H1 (cell line): ENCODE results near the gene LYPD4. TPM values are rescaled to one million over a fixed set of nuclear protein-coding genes. Genes with fewer than 3 reads are reported as not detected.

Source experiments
- CTCF ChIA-PET: fragments of 300-600 bp; sonication (Branson Sonifier 250); formaldehyde crosslinking; loops from one replicate; lab custom pipeline; 2021; ENCODE audit not compliant: partially characterized antibody; lab: Charles Lee
- POLR2A ChIA-PET: fragments of 300-600 bp; sonication (Branson Sonifier 250); formaldehyde crosslinking; loops from one replicate; lab custom pipeline; 2021; ENCODE audit warnings: inconsistent platforms; ENCODE audit not compliant: partially characterized antibody; lab: Charles Lee
- DNase-seq, 2 experiments: peaks; one replicate each; pipeline versions ENCODE4 v3.0.0 to v3.0.0-alpha.2; 2010 to 2022; ENCODE audit warnings: low spot score in 2 of 2, low read depth in 1 of 2, mixed read lengths in 1 of 2
- FAIRE-seq: peaks from 2 replicates; lab custom pipeline; 2011; peaks lifted over from hg19 to GRCh38; lab: Jason Lieb, UNC
- H2AFZ ChIP-seq: 2 replicates; pipeline ENCODE4 v1.8.1; 2012; ENCODE audit warnings: low read length, inconsistent platforms
- H2AK5ac ChIP-seq: 2 replicates; pipeline ENCODE4 v1.6.1; 2013; ENCODE audit warnings: low read depth, low read length
- H2BK120ac ChIP-seq: replicated peaks from 2 replicates; pipeline ENCODE3; 2013; ENCODE audit warnings: low read depth, low read length, inconsistent platforms
- H2BK12ac ChIP-seq: 2 replicates; pipeline ENCODE4 v1.6.1; 2013; ENCODE audit warnings: low read depth, low read length
- H2BK15ac ChIP-seq: 2 replicates; pipeline ENCODE4 v1.6.1; 2013; ENCODE audit warnings: low read length
- H2BK20ac ChIP-seq: 2 replicates; pipeline ENCODE4 v1.6.1; 2013; ENCODE audit warnings: low read length
- H2BK5ac ChIP-seq: 2 replicates; pipeline ENCODE4 v1.6.1; 2013; ENCODE audit warnings: low read depth, low read length
- H3K14ac ChIP-seq: 2 replicates; pipeline ENCODE4 v1.6.1; 2013; ENCODE audit warnings: inconsistent platforms; ENCODE audit not compliant: insufficient read length
- H3K18ac ChIP-seq: 2 replicates; pipeline ENCODE4 v1.6.1; 2013; ENCODE audit warnings: low read length; ENCODE audit errors: extremely low read depth
- H3K23ac ChIP-seq: 2 replicates; pipeline ENCODE4 v1.6.1; 2013; ENCODE audit warnings: inconsistent platforms; ENCODE audit not compliant: insufficient read length
- H3K23me2 ChIP-seq: 2 replicates; pipeline ENCODE4 v1.6.1; 2013; ENCODE audit warnings: low read depth, low read length
- H3K27ac ChIP-seq: 2 replicates; pipeline ENCODE4 v1.6.1; 2011; ENCODE audit warnings: low read depth, low read length, inconsistent platforms
- H3K27me3 ChIP-seq, 4 experiments: replicated peaks in 1 of 4; 1 replicate in 1 of 4; 2 replicates in 3 of 4; pipeline versions ENCODE4 v1.6.1 to v1.8.1; 2011 to 2013; ENCODE audit warnings: low read length in 3 of 4, mild to moderate bottlenecking in 3 of 4, inconsistent platforms in 2 of 4, mixed read lengths in 2 of 4, moderate library complexity in 1 of 4; ENCODE audit not compliant: control insufficient read depth in 3 of 4, insufficient read depth in 3 of 4; ENCODE audit errors: extremely low read depth in 1 of 4
- H3K36me3 ChIP-seq, 4 experiments: 2 replicates each; pipeline versions ENCODE4 v1.6.1 to v1.8.1; 2011 to 2013; ENCODE audit warnings: mild to moderate bottlenecking in 4 of 4, low read length in 3 of 4, moderate library complexity in 2 of 4, control low read depth in 1 of 4, inconsistent platforms in 1 of 4; ENCODE audit not compliant: insufficient read depth in 4 of 4, control insufficient read depth in 2 of 4
- H3K4ac ChIP-seq: replicated peaks from 2 replicates; pipeline ENCODE3; 2013; ENCODE audit warnings: low read length, low read depth, mixed read lengths, inconsistent platforms; ENCODE audit not compliant: insufficient read length
- H3K4me1 ChIP-seq, 4 experiments: replicated peaks in 1 of 4; 1 replicate in 1 of 4; 2 replicates in 3 of 4; pipeline versions ENCODE4 v1.6.1 to v1.8.1; 2011 to 2013; ENCODE audit warnings: low read length in 3 of 4, inconsistent platforms in 2 of 4, mixed read lengths in 1 of 4; ENCODE audit not compliant: insufficient read depth in 4 of 4, control insufficient read depth in 3 of 4
- H3K4me2 ChIP-seq, 2 experiments: 2 replicates each; pipeline versions ENCODE4 v1.6.1 to v1.8.1; 2011 to 2013; ENCODE audit warnings: low read depth in 2 of 2, low read length in 2 of 2, control low read depth in 1 of 2, inconsistent platforms in 1 of 2, mild to moderate bottlenecking in 1 of 2; ENCODE audit not compliant: insufficient read depth in 1 of 2
- H3K4me3 ChIP-seq, 4 experiments: fragments of 200-600, 300-600 bp in 1 of 4; sonication (generic), shearing (Covaris generic), sonication (Bioruptor Twin) in 1 of 4; 2 replicates each; pipeline versions ENCODE4 v1.5.1 to v1.8.1; 2011 to 2016; ENCODE audit warnings: low read length in 4 of 4, low read depth in 3 of 4, control low read depth in 2 of 4, inconsistent platforms in 2 of 4, mild to moderate bottlenecking in 2 of 4, mixed read lengths in 1 of 4, moderate library complexity in 1 of 4; ENCODE audit not compliant: insufficient read depth in 2 of 4; ENCODE audit errors: extremely low read depth in 1 of 4
- H3K56ac ChIP-seq: replicated peaks from 2 replicates; pipeline ENCODE3; 2013; ENCODE audit warnings: low read depth, mild to moderate bottlenecking, mixed read lengths, low read length, inconsistent platforms; ENCODE audit not compliant: insufficient read length
- H3K79me1 ChIP-seq: 2 replicates; pipeline ENCODE4 v1.6.1; 2013; ENCODE audit warnings: low read depth, low read length, control low read depth
- H3K79me2 ChIP-seq, 2 experiments: 2 replicates each; pipeline versions ENCODE4 v1.6.1 to v1.8.1; 2012 to 2013; ENCODE audit warnings: low read length in 2 of 2, mild to moderate bottlenecking in 2 of 2, inconsistent platforms in 1 of 2; ENCODE audit not compliant: insufficient read depth in 2 of 2, control insufficient read depth in 1 of 2
- H3K9ac ChIP-seq, 4 experiments: replicated peaks in 1 of 4; 1 replicate in 1 of 4; 2 replicates in 3 of 4; pipeline versions ENCODE4 v1.6.1 to v1.8.1; 2011 to 2013; ENCODE audit warnings: low read depth in 3 of 4, low read length in 3 of 4, control low read depth in 2 of 4, mild to moderate bottlenecking in 2 of 4, moderate library complexity in 2 of 4, inconsistent platforms in 1 of 4; ENCODE audit errors: extremely low read depth in 1 of 4
- H3K9me3 ChIP-seq, 2 experiments: 2 replicates each; pipeline versions ENCODE4 v1.6.1 to v1.8.1; 2012 to 2013; ENCODE audit warnings: mild to moderate bottlenecking in 2 of 2, moderate library complexity in 2 of 2, control low read depth in 1 of 2, inconsistent platforms in 1 of 2, low read depth in 1 of 2, low read length in 1 of 2, mixed read lengths in 1 of 2; ENCODE audit not compliant: insufficient read depth in 2 of 2
- H4K20me1 ChIP-seq, 2 experiments: replicated peaks in 1 of 2; 2 replicates each; pipeline versions ENCODE3 to v1.8.1; 2011 to 2013; ENCODE audit warnings: inconsistent platforms in 2 of 2, low read length in 2 of 2, mild to moderate bottlenecking in 1 of 2; ENCODE audit not compliant: insufficient read depth in 2 of 2, control insufficient read depth in 1 of 2
- H4K5ac ChIP-seq: 2 replicates; pipeline ENCODE4 v1.6.1; 2013; ENCODE audit warnings: low read length, low read depth, mixed read lengths, inconsistent platforms; ENCODE audit not compliant: insufficient read length
- H4K8ac ChIP-seq: 2 replicates; pipeline ENCODE4 v1.8.0; 2013; ENCODE audit warnings: mild to moderate bottlenecking, moderate library complexity, low read length, inconsistent platforms; ENCODE audit not compliant: insufficient read depth; ENCODE audit errors: extremely low read depth
- H4K91ac ChIP-seq: replicated peaks from 2 replicates; pipeline ENCODE3; 2013; ENCODE audit warnings: low read length, mixed read lengths, inconsistent platforms; ENCODE audit not compliant: insufficient read length
- CHD2 ChIP-seq: IDR thresholded peaks from 2 replicates; pipeline ENCODE4 v1.6.1; 2012; ENCODE audit warnings: low read length, improper control_type of control experiment
- CREB1 ChIP-seq: IDR thresholded peaks from 2 replicates; pipeline ENCODE4 v1.6.1; 2012; ENCODE audit warnings: inconsistent platforms
- EGR1 ChIP-seq: IDR thresholded peaks from 2 replicates; pipeline ENCODE4 v1.6.1; 2011; ENCODE audit warnings: low read depth, low read length, borderline replicate concordance
- KDM1A ChIP-seq: fragments of 200-600, 300-600 bp; sonication (generic); IDR thresholded peaks from 2 replicates; pipeline ENCODE4 v1.7.1; 2016; ENCODE audit warnings: mild to moderate bottlenecking, low read length, borderline replicate concordance
- RBBP5 ChIP-seq: IDR thresholded peaks from 2 replicates; pipeline ENCODE4 v1.7.1; 2012; ENCODE audit warnings: low read depth, mild to moderate bottlenecking, inconsistent platforms, low read length, moderate library complexity, borderline replicate concordance
- SIRT6 ChIP-seq: IDR thresholded peaks from one replicate; pipeline ENCODE4 v1.7.1; 2012; ENCODE audit warnings: low read length, inconsistent platforms
- SRF ChIP-seq: IDR thresholded peaks from 2 replicates; pipeline ENCODE4 v1.6.1; 2011; ENCODE audit warnings: mild to moderate bottlenecking, low read depth, low read length, moderate library complexity
- WGBS, 2 experiments: shearing (Covaris generic) in 1 of 2; methylation state at CpG; one replicate each; pipeline versions ENCODE4 v1.1.6 to v1.1.7; 2013 to 2015; ENCODE audit warnings: low lambda C conversion rate in 2 of 2, mixed read lengths in 2 of 2, inconsistent platforms in 1 of 2, low coverage in 1 of 2, missing lambda C conversion rate in 1 of 2; ENCODE audit not compliant: insufficient replicate concordance in 2 of 2, insufficient coverage in 1 of 2, insufficient read length in 1 of 2; ENCODE audit errors: extremely low coverage in 1 of 2, missing lambda C conversion rate in 1 of 2; 5-methylcytosine and 5-hydroxymethylcytosine counted together
- polyA plus RNA-seq, 7 experiments: library from polyadenylated mRNA; depleted of rRNA in 3 of 7; stranded (reverse) in 5 of 7; unstranded in 2 of 7; fragments of >200 nt in 5 of 7; fragments of 200-250 nt in 2 of 7; gene quantifications; 1 replicate in 5 of 7; 2 replicates in 1 of 7; 4 replicates in 1 of 7; pipeline versions ENCODE4 v1.2.1 to v1.2.3, GENCODE V29; 2011 to 2013; ENCODE audit warnings: missing spikeins in 2 of 7, mixed read lengths in 2 of 7
- total RNA-seq: library from RNA; stranded (reverse); fragmentation: NEBNext Ultra II Directional; extraction: Animal tissue kit (Norgen Biotek cat#: 25700); gene quantifications from 2 replicates; pipeline ENCODE4 v1.2.1, GENCODE V29; 2021
- TF ChIP-seq, protein P1 (sequence below): IDR thresholded peaks from 2 replicates; pipeline ENCODE4 v1.6.1; 2011; ENCODE audit warnings: low read length, improper control_type of control experiment

LYPD4 gene
- total and polyA plus RNA-seq, 2 of the 8 experiments (the other 6 are each of a cell fraction or from before 2014, with no cell fraction given) = 0.06 TPM; not detected in 1

DNA sequence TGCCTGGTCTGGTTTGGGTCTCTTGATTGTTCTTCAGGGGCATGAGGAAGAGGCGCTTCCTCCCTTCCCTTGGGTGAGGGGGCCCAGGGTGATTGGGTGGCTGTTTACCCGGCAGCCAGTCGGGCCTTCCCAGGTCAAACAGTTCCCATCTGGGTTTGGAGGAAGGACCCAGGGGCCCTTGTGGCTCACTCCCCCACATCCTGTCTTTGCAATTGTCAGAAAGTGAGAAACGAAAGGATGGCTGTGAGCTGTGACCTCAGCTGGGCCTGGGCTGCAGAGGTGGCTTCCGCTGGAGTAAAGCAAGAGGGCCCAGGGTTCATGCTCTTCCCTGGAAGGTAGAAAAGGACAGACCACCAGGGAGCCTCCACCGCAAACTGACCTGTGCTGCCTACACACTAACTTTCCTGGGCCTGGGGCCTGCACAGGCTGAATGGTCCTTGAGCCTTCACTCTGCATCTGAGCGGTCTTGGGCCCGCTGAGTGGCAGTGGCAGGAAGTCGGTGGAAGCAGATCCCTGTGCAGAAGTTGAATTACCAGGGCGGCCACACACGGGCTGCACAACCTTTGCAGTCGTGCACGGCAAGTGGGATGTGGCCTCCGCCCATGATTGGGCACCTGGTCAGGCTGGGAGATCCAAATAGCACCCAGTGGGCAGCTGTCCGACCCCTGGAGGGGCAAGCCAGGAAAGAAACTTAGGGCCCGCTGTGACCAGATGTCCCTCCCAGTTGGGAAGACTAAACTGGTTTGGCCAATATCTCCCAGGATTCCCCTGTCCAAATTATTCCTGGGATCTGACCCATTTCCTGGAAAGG, 27.3 kb upstream of the LYPD4 start:
- H4K5ac ChIP-seq = no peak overlapping the region
- no peak for DNase-seq
- H3K4me1 ChIP-seq = peaks cover 0 to 1% (median 0%) of the 10 kb centered on the region in 4 experiments; a peak in 3 of 7 replicates
- no peak overlapping the region for H2BK15ac ChIP-seq
- H3K27ac ChIP-seq = peak overlapping the region; percentile 41; the same call in 1 of the 2 replicates
- peaks cover 21 to 53% (median 42%) of the 10 kb centered on the region in 4 experiments for H3K36me3 ChIP-seq
- no peaks in the 10 kb centered on the region for H3K9me3 ChIP-seq
- no peak overlapping the region for H3K23ac ChIP-seq
- no peak for FAIRE-seq
- H3K4me2 ChIP-seq = no peak overlapping the region
- peaks cover 0 to 15% of the 10 kb centered on the region in 2 experiments; a peak in 1 of 4 replicates for H3K79me2 ChIP-seq
- no peak overlapping the region for H3K18ac ChIP-seq
- H3K79me1 ChIP-seq = peaks cover 5% of the 10 kb centered on the region
- WGBS, 2 experiments = 86% methylated on average over 15 of the region's 16 CpGs; no CpG with 5 or more reads in 1 of the 2 experiments
- H3K4ac ChIP-seq = no peak overlapping the region
- no peak overlapping the region for H2AFZ ChIP-seq
- no peak overlapping the region for H2BK120ac ChIP-seq
- H2BK5ac ChIP-seq = no peak overlapping the region
- no peak overlapping the region for H2AK5ac ChIP-seq
- ChIA-PET CTCF (interaction anchor here (0.9 to 5.0 kb wide), 14 partner anchors 8 to 213 kb away, joined by 3 to 37 read pairs (median 10); partner anchors contain the start of genes RABAC1 and RPS19), POLR2A (interaction anchor here (0.8 to 13.9 kb wide), 17 partner anchors 7 to 92 kb away, joined by 4 to 298 read pairs (median 18); partner anchors contain the start of genes ARHGEF1, ERFL, RABAC1 and RPS19)
- H3K4me3 ChIP-seq = no peak overlapping the region
- no peak overlapping the region for H3K14ac ChIP-seq
- H3K23me2 ChIP-seq = no peaks in the 10 kb centered on the region
- H2BK12ac ChIP-seq = no peak overlapping the region
- H3K27me3 ChIP-seq = no peaks in the 10 kb centered on the region
- H3K9ac ChIP-seq = no peak overlapping the region
- peak overlapping the region; percentile 86; the same call in 1 of the 2 replicates for H4K8ac ChIP-seq
- no peak overlapping the region for H4K91ac ChIP-seq
- H4K20me1 ChIP-seq = peaks cover 23 to 32% of the 10 kb centered on the region in 2 experiments
- H3K56ac ChIP-seq = no peak overlapping the region
- no peak overlapping the region for H2BK20ac ChIP-seq
- no peak for TF ChIP-seq EGR1
- TF ChIP-seq SRF = no peak
- no peak for TF ChIP-seq RBBP5
- TF ChIP-seq, protein P1, sequence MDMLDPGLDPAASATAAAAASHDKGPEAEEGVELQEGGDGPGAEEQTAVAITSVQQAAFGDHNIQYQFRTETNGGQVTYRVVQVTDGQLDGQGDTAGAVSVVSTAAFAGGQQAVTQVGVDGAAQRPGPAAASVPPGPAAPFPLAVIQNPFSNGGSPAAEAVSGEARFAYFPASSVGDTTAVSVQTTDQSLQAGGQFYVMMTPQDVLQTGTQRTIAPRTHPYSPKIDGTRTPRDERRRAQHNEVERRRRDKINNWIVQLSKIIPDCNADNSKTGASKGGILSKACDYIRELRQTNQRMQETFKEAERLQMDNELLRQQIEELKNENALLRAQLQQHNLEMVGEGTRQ = peak; percentile 6
- TF ChIP-seq CHD2 = peak; percentile 14; the same call in 1 of the 2 replicates
- no peak for TF ChIP-seq KDM1A
- peak; percentile 4 for TF ChIP-seq SIRT6
- no peak for TF ChIP-seq CREB1
